Stimulated activated CD4-positive, alpha-beta T cell treated with anti-CD3 and anti-CD28 coated beads, Interleukin-15, amount 100 ng/mL, for 1 hour (primary cell): ENCODE data around the gene NET1.
"Not testable (repeated sequence)": the region's sequence is repeated elsewhere in the genome, so short reads cannot be mapped to it uniquely, and the experiment has no call there.

Experiments
- DNase-seq, 2 donors: peaks; one replicate each; pipeline ENCODE4 v3.0.0-alpha.2; 2020; ENCODE audit warnings: low read depth in 1 of 2, low spot score in 1 of 2

NET1 gene

DNA sequence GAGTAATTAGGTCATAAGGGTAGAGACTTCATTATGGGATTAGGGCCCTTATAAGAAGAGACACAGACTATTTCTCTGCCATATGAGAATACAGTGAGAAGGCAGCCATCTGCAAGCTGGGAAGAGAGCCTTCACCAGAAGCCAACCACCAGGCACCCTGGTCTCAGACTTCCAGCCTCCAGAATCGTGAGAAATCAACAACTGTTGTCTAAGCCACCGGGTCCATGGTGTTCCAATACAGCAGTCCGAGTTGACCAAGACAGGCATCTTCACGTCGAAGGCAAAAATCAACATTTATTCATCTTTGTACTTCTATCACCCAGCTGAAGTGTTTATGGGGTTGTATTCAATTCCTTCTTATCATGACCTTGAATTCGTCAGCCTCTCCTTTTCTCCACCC, 13.0 kb upstream of the NET1 start:
- DNase-seq: no peak

DNA sequence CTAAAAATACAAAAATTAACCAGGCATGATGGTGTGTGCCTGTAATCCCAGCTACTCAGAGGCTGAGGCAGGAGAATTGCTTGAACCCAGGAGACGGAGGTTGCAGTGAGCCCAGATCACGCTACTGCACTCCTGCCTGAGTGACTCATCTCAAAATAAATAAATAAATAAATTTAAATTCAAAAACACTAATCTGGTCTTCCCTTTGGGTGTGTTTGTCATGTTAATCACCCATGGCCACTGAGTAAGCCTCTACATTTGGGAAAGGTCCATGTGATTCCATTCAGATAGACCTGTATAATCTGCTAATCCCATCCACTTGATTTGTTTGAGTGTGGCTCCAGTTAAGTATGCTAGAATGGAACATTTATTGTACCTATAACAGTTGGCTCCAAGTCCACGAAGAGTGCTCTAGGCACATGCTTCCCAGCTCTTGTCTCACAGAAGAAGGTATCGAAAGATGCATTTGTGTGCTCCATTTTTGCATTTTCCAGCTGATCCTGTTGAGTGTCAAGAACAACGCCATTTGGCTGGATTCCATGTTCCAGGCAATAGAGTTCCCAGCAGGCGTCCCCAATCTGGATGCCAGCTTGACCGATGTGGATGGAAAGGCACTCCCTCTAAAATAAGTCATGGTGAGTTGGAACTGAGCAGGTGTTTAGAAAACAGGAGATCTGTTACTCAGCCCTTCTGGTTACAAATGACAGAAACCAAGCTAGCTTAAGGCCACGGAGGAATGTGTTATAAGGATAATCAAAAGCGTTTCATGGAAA, 11.7 kb upstream of the NET1 start:
- no peak for DNase-seq

DNA sequence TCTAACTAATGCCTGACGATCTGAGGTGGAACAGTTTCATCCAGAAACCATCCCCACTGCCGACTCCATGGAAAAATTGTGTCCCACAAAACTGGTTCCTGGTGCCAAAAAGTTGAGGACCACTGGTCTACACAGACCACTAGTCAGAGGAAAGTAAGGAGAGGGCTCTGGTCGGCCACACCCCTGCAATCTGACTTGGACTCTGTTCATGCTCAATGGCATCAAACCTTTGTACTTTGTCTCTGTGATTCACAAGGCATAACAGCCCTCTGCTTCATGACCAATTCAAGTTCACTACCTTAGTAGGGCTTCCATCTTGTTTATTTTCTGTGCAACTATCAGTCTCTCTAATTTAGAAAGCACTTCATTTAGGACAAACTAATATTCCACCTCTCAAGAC, 9.6 kb upstream of the NET1 start:
- DNase-seq: no peak

DNA sequence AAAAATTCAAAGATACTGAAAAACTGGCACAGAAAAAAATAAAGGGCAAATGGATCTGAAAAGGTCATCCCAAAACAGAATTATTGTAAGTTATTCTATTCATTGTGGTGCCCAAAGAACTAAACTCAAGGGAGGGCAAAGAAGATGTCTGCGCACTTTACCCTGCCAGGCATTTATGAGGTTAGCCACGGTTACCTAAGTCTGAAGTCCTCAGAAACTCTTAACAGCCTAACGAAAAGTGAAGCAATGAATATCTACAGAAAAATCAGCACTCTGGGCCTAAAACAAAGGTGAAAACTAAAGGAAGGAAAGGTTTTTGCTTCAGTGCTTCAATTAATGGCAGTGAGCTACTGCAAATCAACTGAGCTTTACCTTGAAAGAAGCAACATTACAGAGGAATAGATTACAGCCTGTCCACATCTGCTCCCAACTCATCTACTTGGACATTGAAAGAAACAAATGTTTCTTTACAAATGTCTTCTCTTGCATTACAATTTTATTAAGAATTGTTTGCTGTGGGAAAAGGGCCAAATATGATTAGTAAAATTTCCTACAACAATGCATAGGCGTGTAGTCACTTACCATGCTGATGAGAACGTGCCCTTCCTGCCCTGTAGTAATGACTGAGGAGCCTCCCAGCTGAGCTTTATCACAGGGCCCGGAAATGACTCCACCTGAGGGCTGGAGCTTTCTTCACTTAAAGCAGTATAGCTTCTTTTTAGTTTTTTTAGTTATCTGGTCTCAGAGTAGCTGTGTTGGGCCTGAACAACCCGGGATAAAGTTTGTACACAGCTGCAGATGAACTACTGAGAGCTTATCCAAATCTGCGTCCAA, 7.9 kb upstream of the NET1 start, which contains the start of gene TUBAL3:
TSS of gene TUBAL3 (minus strand) at position 621 of the 834 bp plus-strand sequence. CDS start at position 585, 36 bp downstream.
- no peak for DNase-seq

DNA sequence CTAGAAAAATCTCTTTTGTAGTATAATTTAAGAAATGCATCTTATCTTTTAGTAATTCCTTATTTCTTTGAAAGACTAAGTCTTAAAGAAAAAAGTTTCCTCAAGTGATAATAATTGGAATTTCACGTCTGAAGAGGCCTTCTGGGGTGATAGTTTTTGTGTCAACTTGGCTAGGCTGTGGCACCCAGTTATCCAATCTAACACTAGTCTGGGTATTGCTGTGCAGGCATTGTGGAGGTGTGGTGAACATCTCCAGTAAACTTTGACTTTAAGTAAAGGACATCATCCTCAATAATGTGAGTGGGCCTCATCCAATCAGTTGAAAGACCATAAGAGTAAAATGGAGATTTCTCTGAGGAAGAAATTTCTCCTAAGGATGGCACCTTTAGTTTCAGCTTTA, 5.4 kb upstream of the NET1 start:
- no peak for DNase-seq

DNA sequence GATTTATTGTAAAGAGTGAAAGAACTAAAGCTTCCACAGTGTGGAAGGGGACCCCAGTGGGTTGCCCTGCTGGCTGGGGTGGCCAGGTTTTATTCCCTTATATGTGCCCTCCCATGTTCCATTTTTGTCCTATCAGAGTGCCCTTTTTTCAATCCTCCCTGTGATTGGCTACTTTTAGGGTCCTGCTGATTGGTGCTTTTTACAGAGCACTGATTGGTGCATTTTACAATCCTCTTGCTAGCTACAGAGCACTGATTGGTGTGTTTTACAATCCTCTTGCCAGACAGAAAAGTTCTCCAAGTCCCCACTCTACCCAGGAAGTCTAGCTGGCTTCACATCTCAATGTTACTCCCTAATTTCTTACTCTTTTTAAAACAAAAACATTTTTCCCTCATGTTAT, 1.6 kb upstream of the NET1 start:
- not testable (repeated sequence) for DNase-seq

DNA sequence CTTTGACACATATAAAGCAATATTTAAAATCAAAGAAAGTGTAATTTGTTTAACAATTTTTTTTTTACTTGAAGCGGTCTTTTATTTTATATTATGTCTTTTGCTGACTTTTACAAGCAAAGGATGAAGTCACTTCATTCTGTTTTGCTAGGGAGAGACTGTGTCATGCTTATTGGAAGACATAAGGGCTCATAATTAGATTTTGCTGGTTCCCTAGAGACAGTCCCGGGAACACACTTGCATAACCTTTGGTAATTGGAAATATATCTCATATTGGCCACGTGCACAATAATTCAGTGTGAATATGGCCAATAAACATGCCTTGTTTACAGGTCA, 448 bp upstream of the NET1 start:
- no peak for DNase-seq

DNA sequence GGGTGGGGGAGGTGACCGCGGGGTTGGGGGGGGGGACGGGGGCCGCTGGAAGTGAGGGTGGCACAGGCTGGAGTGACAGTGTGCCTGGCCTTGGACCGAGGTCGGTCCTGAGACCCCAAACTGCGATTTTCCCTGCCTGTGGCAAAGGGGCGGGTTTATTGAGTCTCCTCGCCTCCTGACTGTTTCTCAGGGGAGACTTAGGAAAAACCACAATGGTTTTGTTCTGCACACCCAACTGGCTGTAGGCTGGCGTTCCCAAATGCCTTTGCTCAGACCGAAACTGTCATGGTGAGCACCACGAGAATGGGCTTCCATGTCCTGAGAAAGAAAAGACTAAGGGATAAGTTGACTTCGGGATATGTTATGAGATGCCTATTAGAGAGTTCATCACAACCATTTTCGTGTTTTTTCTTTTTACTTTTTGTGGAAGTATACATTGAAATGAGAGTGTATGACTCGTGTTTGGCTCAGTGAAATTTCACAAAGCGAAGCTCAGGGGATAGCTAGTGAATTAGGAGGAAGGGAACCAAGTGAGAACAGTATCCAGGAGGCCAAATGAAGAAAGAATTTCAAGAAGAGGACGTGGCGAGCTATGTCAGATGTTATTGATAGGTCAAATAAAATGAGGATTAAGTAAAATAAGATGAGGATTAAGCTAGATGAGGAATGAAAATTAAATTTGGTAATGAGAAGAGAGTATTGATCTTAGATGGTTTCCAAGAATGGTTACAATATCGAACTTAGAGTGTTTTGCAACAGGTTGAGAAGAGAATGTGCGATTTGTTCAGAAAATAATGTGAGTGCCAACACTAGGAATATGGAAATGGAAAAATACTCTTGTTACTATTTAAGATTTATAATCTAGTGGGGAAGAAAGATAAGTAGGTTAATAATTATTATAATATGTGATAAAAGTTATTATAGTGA, 918 bp downstream of the NET1 start:
- no peak for DNase-seq

DNA sequence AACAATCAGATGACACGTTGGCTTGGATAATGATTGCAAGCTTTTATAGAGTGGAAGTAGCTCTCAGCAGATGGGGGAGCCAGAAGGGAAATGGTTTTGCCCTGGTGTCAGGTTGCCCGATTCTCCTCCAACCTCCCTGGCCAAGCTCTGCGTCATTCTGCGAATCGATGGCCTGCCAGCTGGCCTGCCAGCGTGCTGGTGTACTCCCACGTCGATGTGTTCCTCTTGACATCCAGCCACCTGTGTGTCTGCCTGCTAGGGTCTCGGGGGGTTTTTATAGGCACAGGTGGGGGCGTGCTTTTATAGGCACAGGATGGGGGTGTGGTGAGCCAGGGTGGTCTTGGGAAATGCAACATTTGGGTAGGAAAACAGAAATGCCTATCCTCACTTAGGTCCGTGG, 4.6 kb downstream of the NET1 start:
- DNase-seq: no peak

DNA sequence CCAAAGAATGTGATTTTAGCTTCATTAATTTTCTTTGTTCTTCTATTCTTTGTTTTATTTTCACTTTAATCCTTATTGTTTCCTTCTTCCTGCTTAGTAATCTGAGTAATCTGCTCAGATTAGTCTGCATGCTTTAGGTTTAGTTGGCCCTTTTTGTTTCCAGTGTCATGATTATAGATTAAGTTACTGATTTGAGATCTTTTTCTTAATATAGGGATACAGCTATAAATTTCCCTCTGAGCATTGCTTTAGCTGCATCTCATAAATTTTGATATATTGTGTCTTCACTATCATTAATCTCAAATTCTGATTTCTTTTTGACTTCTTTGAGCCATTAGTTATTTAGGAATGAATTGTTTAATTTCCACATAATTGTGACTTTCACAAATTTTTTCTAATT, 6.2 kb downstream of the NET1 start:
- DNase-seq: no peak

DNA sequence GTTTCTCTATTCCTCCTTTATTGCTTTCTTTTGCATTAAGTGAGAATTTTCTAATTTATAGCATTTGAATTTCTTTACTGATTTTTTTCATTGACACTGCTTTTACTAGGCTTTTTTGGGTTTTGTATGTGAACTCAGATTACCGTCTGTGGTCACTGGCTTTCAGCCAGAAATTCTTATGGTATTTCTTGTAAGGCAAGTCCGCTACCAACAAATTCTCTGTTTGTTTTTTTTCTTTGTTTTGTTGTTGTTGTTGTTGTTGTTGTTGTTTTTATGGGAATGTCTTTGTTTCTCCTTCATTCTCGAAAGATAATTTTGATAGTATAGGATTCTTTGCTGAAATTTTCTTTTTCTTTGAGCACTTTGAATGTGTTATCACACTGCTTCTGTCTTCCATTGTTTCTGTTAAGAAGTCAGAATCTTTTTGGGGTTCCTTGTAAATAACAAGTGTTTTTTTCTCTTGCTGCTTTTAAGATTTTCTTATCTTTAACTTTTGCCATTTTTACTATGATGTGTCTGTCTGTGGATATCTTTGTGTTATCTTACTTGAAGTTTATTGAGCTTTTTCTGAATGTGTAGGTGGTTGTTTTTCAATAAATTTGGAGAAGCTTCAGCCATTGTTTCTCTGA, 7.2 kb downstream of the NET1 start:
- DNase-seq: no peak

DNA sequence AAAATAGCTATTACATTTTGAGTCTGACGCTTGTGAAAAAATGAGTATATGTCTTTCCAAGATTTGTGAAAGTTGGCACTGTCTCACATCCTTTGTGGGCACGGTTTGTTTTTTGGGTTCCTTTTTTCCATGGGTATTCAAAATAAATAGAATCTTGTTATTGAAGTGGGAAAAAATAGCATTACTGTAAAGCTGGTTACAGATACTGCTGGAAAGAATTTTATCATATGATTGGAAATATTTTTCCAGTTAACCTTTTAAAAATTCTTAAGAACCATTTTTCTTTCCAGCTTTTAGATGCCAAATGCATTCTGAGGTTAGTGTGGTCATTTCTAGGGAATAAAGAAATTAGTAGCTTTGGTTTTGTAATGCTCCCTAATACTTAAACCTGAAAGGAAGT, 11.4 kb downstream of the NET1 start:
- DNase-seq: no peak

DNA sequence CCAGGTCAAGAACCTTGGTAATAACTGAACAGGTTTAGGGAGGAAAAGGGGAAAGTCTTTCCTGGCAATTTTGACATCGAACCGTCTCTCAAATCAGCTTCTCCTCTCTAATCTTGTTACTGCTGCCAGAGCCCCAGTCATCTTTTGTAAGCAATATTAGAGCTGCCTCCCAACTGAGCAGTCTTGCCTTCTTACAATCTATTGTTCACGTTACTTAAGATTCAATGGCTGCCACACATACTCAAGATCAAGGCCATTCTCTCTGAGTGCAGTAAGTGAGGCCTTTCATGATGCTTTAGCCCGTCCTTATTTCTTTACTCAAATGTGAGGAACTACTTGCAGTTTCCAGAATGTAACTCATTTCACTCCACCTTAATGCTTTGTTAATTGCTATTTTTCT, 12.4 kb downstream of the NET1 start:
- DNase-seq: no peak

DNA sequence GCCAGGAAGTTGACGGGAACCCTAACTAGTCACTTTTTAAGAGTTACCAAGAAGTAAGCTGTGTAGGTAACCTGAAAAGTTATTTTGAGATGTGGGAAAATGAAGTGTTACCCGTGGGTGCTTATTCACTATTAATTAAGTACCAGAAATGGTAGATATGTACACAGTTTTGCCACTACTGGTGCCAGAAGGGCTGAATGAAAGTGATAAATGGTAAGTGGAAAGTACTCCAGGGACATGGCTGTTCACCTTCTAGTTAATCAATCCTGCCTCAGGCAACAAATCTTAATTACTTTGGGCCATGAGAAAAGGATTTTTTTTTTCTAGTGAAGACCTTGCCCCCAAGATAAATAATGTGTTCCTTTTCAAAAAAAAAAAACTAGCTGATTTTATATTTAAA, 15.8 kb downstream of the NET1 start:
- DNase-seq: no peak

DNA sequence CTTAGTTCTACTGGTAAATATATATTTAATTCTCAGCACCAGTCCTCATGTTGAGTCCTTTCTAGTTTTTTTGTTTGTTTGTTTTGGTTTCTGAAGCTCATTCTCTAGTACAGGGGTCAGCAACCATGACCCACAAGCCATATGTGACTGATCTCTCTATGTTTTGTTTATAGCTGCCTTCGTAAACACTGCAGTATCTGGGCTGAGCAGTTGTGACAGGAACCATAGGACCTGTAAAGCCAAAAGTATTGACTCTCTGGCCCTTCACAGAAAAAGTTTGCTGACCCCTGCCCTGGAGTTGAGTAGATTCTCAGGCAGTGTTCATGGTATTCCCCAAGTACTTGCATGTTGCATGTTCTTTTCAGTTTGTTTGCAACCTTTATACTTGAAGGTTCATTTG, 20.8 kb downstream of the NET1 start:
- no peak for DNase-seq

DNA sequence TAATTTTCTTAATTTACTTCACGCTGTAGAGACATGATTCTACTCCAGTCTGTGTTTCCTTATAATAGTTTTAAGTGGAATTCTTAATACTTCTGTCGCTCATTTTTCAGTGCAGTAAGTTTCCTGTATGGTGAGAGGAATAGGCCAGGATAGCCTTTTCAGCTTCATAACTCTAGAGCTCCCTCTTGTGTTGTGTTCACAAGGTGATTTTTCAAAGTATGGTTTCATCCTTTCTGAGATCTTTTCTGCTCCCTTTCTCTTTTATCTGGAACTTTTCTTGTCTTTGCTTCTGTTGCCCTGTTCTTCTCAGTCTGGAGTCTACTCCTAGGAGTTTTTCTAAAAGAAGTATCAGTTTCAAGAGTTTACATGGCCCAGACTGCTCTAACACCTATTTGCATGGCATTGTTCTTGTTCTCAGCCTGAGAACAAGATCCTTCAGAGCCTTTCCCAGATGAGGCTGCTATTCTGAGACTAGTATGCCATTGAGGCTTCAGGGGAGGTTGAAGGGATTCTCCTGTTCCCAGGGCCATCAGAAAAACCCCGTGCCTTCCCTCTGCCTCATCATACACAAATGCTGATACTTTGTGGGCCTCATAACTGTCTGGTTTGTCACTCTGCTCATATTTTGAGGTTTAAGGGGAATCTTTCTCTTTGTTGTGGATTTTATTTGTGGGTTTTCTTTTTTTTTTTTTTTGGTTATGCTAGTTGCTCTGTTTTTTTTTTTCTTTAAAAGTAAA, 21.8 kb downstream of the NET1 start:
- no peak for DNase-seq

DNA sequence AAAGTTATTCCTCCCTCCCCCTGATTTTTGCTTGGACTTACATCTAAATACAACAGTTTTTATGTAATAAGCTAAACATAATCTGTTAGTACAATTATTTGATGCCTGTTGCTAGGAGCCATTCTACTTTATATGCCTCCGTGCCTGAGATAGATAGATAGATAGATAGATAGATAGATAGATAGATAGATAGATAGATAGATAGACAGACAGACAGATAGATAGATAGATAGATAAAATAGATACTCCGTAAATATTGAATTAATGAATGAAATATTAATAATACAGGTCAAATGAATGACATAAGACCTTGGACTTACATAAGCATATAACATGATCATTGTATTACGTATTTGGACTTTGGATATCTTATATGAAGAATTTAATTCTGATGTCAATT, 23.0 kb downstream of the NET1 start:
- no peak for DNase-seq

DNA sequence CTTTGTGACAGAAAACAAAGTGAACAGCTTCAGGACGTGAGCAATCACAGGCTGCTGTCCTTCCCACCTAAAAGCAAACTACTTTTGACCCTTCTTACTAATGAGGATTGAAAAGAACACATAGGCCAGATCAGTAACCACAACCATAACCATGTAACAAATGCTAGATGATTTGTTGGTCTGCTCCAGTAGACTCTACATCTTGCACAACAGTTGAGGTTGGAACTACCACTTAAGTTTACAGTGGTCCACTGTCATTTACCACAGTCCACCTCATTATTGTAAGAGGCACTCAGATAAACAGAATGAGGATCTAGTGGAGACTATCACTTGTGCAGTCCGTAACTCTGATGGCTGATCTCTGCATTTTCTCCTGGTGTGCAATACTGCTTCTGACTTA, 27.8 kb downstream of the NET1 start:
- DNase-seq: no peak

DNA sequence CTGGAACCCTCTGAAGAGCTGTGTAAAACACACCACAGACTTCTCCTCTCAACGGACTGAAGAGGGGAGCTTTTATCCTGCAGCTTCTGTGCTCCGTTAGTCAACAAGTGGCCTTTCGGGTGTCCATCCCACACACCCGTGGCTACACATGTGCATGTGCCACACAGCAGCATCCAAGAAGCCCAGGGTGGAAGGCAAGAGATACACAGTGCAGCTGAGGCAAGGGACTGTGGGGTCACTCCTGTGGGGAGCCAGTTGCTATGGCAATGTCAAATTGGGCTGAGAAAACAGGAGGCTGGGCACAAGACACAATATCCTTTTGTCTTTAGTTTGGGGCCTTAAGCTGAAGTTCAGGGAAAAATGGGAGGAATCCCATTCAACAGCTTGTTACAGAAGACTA, 28.7 kb downstream of the NET1 start:
- DNase-seq: no peak
